Naive thymus-derived CD8-positive, alpha-beta T cell (primary cell): Measurements from ENCODE around the gene PHKB. TPM values are rescaled to one million over a fixed set of nuclear protein-coding genes. Genes with fewer than 3 reads are reported as not detected.

Experiments used
- ATAC-seq, 2 donors: fragments of 150-1000 bp; cut with Tn5 transposase in 1 of 2; sonication (Bioruptor Pico), chemical (Tn5 transposase) in 1 of 2; 1 replicate in 1 of 2; 2 replicates in 1 of 2; pipeline ENCODE4 v1.10.0; 2021; ENCODE audit warnings: mild to moderate bottlenecking in 2 of 2, moderate library complexity in 2 of 2
- POLR2A ChIA-PET: fragments of 350-600 bp; sonication (Branson Sonifier 250); formaldehyde crosslinking; loops from one replicate; lab custom pipeline; 2021; ENCODE audit warnings: antibody characterized with exemption; lab: Charles Lee
- DNase-seq, 10 donors: peaks; one replicate each; pipeline versions ENCODE4 v3.0.0 to v3.0.0-alpha.2; 2020 to 2022
- H3K27ac Mint-ChIP-seq, 10 donors: one replicate each; pipeline ENCODE4 v1.8.0; 2020 to 2022; ENCODE audit warnings: mild to moderate bottlenecking in 10 of 10, mixed read lengths in 10 of 10, moderate library complexity in 4 of 10, inconsistent platforms in 1 of 10
- H3K27me3 Mint-ChIP-seq, 5 donors: one replicate each; pipeline ENCODE4 v1.8.0; 2021 to 2022; ENCODE audit warnings: mixed read lengths in 5 of 5
- H3K36me3 Mint-ChIP-seq, 3 donors: one replicate each; pipeline ENCODE4 v1.8.0; 2020 to 2022; ENCODE audit warnings: mixed read lengths in 3 of 3, mild to moderate bottlenecking in 2 of 3, inconsistent platforms in 1 of 3
- H3K4me1 Mint-ChIP-seq, 4 donors: one replicate each; pipeline ENCODE4 v1.8.0; 2021 to 2022; ENCODE audit warnings: mixed read lengths in 4 of 4
- H3K4me3 Mint-ChIP-seq, 10 donors: one replicate each; pipeline ENCODE4 v1.8.0; 2020 to 2022; ENCODE audit warnings: mild to moderate bottlenecking in 10 of 10, mixed read lengths in 10 of 10, moderate library complexity in 6 of 10, inconsistent platforms in 1 of 10
- H3K9me3 Mint-ChIP-seq, 9 donors: one replicate each; pipeline ENCODE4 v1.8.0; 2020 to 2022; ENCODE audit warnings: mixed read lengths in 9 of 9, mild to moderate bottlenecking in 3 of 9, inconsistent platforms in 1 of 9, moderate library complexity in 1 of 9
- polyA plus RNA-seq, 3 donors: library from polyadenylated mRNA; unstranded; fragments of 300-500 nt; fragmentation: Illumina TruSeq; gene quantifications; one replicate each; pipeline ENCODE4 v1.2.3, GENCODE V29; 2021
- total RNA-seq, 8 experiments: library from RNA in 2 of 8; stranded (reverse) in 2 of 8; gene quantifications; one replicate each; pipeline ENCODE4 v1.2.3 and lab custom pipeline; 2021 to 2026

Gene PHKB
- total and polyA plus RNA-seq, 5 experiments from 2014 or later: 25.1 to 48.6 (median 34.2) TPM

- H3K4me1 Mint-ChIP-seq: peaks cover 8 to 23% (median 20%) of the 10 kb centered on the region in 4 donors
- H3K4me3 Mint-ChIP-seq: no peak overlapping the region
- H3K27ac Mint-ChIP-seq: no peak overlapping the region
- peaks cover 0 to 3% (median 0%) of the 10 kb centered on the region in 9 donors for H3K9me3 Mint-ChIP-seq
- no peak for DNase-seq
- peaks cover 15 to 57% (median 51%) of the 10 kb centered on the region in 3 donors for H3K36me3 Mint-ChIP-seq
- ATAC-seq: no peak
- no peaks in the 10 kb centered on the region for H3K27me3 Mint-ChIP-seq
- POLR2A ChIA-PET: no interaction called here
Observed at GRCh38 chr16:47578573-47578972, 117.4 kb downstream of the PHKB start.

GRCh38 chr16:47581114-47581513, 120.0 kb downstream of the PHKB start:
- Mint-ChIP-seq H3K27ac (no peak overlapping the region), H3K36me3 (peaks cover 10 to 46% (median 44%) of the 10 kb centered on the region in 3 donors), H3K9me3 (peaks cover 0 to 3% (median 0%) of the 10 kb centered on the region in 9 donors), H3K27me3 (no peaks in the 10 kb centered on the region), H3K4me1 (peaks cover 1 to 11% (median 4%) of the 10 kb centered on the region in 4 donors), H3K4me3 (no peak overlapping the region)
- no peak for ATAC-seq
- DNase-seq: no peak
- POLR2A ChIA-PET: no interaction called here

GRCh38 chr16:47584464-47585225, 123.5 kb downstream of the PHKB start:
- Mint-ChIP-seq H3K4me3 (no peak overlapping the region), H3K27me3 (no peaks in the 10 kb centered on the region), H3K27ac (no peak overlapping the region), H3K36me3 (peaks cover 9 to 53% (median 29%) of the 10 kb centered on the region in 3 donors), H3K9me3 (no peaks in the 10 kb centered on the region), H3K4me1 (peaks cover 0 to 1% (median 0%) of the 10 kb centered on the region in 4 donors)
- POLR2A ChIA-PET: no interaction called here
- DNase-seq (no peak), ATAC-seq (no peak)

- H3K4me3 Mint-ChIP-seq: no peak overlapping the region
- H3K4me1 Mint-ChIP-seq: peaks cover 0 to 5% (median 0%) of the 10 kb centered on the region in 4 donors
- POLR2A ChIA-PET: no interaction called here
- H3K9me3 Mint-ChIP-seq: no peaks in the 10 kb centered on the region
- peak overlapping the region in 1 of 10 donors; percentile 17 for H3K27ac Mint-ChIP-seq
- ATAC-seq: no peak
- no peaks in the 10 kb centered on the region for H3K27me3 Mint-ChIP-seq
- H3K36me3 Mint-ChIP-seq: peaks cover 13 to 60% (median 34%) of the 10 kb centered on the region in 3 donors
- no peak for DNase-seq
Observed at GRCh38 chr16:47586121-47586520, 125.0 kb downstream of the PHKB start.

DNA sequence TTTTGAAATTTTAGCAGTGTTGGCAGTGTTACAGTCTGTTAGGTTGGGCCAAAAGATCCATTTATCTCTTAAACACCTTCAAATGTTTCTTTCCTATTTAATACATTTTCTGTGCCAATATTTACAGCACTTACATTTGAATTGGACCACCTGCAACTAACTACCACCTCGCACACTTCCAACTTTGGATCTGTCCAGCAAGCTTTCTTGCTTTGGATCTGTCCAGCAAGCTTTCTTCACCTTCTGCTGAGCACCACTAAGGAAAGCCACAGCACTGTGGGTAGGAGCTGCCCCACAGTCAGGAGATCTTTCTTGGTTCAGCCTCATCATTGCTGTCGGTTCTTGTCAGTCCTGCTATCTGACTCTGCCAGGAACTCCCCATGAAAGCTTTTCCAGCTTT, 129.3 kb downstream of the PHKB start:
- H3K27ac Mint-ChIP-seq: no peak overlapping the region
- no peaks in the 10 kb centered on the region for H3K27me3 Mint-ChIP-seq
- POLR2A ChIA-PET: no interaction called here
- H3K4me3 Mint-ChIP-seq: no peak overlapping the region
- ATAC-seq (no peak), DNase-seq (no peak)
- peaks cover 21 to 61% (median 43%) of the 10 kb centered on the region in 3 donors for H3K36me3 Mint-ChIP-seq
- H3K4me1 Mint-ChIP-seq: peaks cover 0 to 8% (median 5%) of the 10 kb centered on the region in 4 donors
- H3K9me3 Mint-ChIP-seq: no peaks in the 10 kb centered on the region

- H3K9me3 Mint-ChIP-seq: no peaks in the 10 kb centered on the region
- ATAC-seq: no peak
- peaks cover 26 to 67% (median 47%) of the 10 kb centered on the region in 3 donors for H3K36me3 Mint-ChIP-seq
- peak overlapping the region in 3 of 10 donors; percentile 15 to 63 (median 53) for H3K27ac Mint-ChIP-seq
- POLR2A ChIA-PET: no interaction called here
- peak overlapping the region in 2 of 10 donors; percentile 19 to 35 for H3K4me3 Mint-ChIP-seq
- peaks cover 0 to 8% (median 5%) of the 10 kb centered on the region in 4 donors for H3K4me1 Mint-ChIP-seq
- DNase-seq: no peak
- H3K27me3 Mint-ChIP-seq: no peaks in the 10 kb centered on the region
Observed at GRCh38 chr16:47592232-47592631, 131.1 kb downstream of the PHKB start.

DNA sequence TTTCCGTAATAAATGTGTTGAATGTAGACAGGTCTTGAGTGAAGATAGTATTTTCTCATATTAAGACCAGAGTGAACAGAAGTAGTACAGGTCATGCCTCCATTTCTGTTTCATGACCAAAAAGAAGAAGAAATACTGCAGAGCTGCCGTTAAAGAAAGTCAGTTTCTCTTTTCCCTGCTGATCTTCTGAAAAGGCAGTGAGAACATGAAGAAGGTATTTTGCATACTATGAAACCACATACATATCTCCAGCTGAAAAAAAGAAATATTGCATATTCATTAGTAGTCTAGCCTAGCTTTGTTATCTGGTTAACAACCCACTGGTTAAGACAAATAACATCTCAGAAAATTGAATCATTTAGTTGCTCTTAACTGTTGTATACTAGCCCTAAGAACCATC, 138.4 kb downstream of the PHKB start:
- H3K27ac Mint-ChIP-seq: no peak overlapping the region

GRCh38 chr16:47600376-47600775, 139.2 kb downstream of the PHKB start:
- Mint-ChIP-seq H3K27me3 (no peaks in the 10 kb centered on the region), H3K9me3 (no peaks in the 10 kb centered on the region), H3K27ac (no peak overlapping the region), H3K4me1 (peaks cover 4 to 9% (median 6%) of the 10 kb centered on the region in 4 donors), H3K36me3 (peaks cover 12 to 64% (median 45%) of the 10 kb centered on the region in 3 donors), H3K4me3 (no peak overlapping the region)
- DNase-seq (no peak), ATAC-seq (no peak)
- POLR2A ChIA-PET: no interaction called here

More for the DNA sequence above, 138.4 kb downstream of the PHKB start:
- Mint-ChIP-seq H3K9me3 (no peaks in the 10 kb centered on the region), H3K27me3 (no peaks in the 10 kb centered on the region), H3K36me3 (peaks cover 12 to 61% (median 45%) of the 10 kb centered on the region in 3 donors), H3K4me1 (peaks cover 4 to 9% (median 6%) of the 10 kb centered on the region in 4 donors), H3K4me3 (no peak overlapping the region)
- no peak for DNase-seq
- ATAC-seq: no peak
- POLR2A ChIA-PET: no interaction called here

DNA sequence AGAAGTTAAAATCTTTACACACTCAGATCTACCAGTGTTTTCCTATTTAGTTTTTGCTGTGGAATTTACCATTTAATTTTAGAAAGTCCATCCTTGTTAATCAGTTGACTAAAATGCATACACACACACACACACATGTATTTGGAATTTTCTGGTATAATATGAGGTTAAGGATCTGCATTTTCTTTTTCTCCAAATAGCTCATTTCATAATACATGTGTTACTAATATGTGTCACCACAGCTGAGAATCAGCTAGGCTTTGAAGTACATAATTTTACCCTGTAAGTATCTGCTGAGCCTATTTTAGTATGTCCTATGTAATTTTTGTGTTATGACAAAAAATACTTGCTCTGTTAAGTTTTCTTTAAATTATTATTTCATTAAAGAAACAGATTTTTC, 143.2 kb downstream of the PHKB start:
- Mint-ChIP-seq H3K4me1 (peaks cover 4 to 9% (median 6%) of the 10 kb centered on the region in 4 donors), H3K27ac (no peak overlapping the region), H3K4me3 (no peak overlapping the region), H3K27me3 (no peaks in the 10 kb centered on the region), H3K36me3 (peaks cover 25 to 68% (median 52%) of the 10 kb centered on the region in 3 donors), H3K9me3 (peaks cover 0 to 26% (median 5%) of the 10 kb centered on the region in 9 donors)
- no peak for ATAC-seq
- POLR2A ChIA-PET: no interaction called here
- DNase-seq: no peak

GRCh38 chr16:47611042-47611441, 149.9 kb downstream of the PHKB start:
- ATAC-seq (no peak), DNase-seq (no peak)
- Mint-ChIP-seq H3K4me1 (peaks cover 0 to 15% (median 0%) of the 10 kb centered on the region in 4 donors), H3K4me3 (no peak overlapping the region), H3K27me3 (no peaks in the 10 kb centered on the region), H3K27ac (no peak overlapping the region), H3K36me3 (peaks cover 40 to 80% (median 79%) of the 10 kb centered on the region in 3 donors), H3K9me3 (peaks cover 0 to 26% (median 10%) of the 10 kb centered on the region in 9 donors)
- POLR2A ChIA-PET: no interaction called here

DNA sequence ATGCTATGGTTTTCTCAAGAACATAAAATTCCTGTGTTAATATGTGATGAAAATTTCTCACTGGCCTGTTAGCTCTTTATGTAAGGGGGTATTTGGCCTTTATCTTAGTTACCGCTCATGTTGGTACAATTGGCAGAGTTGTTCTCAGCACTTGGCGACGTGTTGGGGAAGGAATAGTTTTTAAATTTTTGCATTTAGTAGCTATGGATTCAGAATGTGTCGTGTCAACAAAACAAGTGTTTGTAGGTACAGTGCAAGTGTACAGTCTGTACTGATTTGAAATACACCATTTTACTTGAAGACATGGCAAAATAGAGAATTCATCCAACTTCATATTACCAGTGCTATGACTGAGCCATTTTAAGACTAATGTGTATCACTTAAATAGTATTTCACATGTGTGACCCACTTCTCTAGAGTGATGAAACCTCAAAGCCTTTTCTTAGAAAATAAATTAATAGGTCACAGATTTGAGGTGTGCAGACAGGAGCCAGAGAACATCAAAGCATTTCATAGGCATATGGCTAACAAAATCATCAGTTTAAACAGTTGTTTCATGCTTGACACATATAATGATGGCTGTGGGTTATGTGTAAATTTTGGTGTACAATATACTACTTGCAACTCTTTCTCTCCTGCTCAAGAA, 150.8 kb downstream of the PHKB start:
- Mint-ChIP-seq H3K4me1 (peaks cover 0 to 15% (median 0%) of the 10 kb centered on the region in 4 donors), H3K4me3 (no peak overlapping the region), H3K36me3 (peaks cover 34 to 72% (median 72%) of the 10 kb centered on the region in 3 donors), H3K27ac (no peak overlapping the region), H3K9me3 (peaks cover 0 to 22% (median 8%) of the 10 kb centered on the region in 9 donors), H3K27me3 (no peaks in the 10 kb centered on the region)
- POLR2A ChIA-PET: no interaction called here
- DNase-seq (no peak), ATAC-seq (no peak)

GRCh38 chr16:47612711-47613110, 151.6 kb downstream of the PHKB start:
- no peak overlapping the region for H3K27ac Mint-ChIP-seq
- H3K4me1 Mint-ChIP-seq: peaks cover 0 to 15% (median under 1%) of the 10 kb centered on the region in 4 donors
- H3K9me3 Mint-ChIP-seq: peaks cover 0 to 15% (median 6%) of the 10 kb centered on the region in 9 donors
- DNase-seq (no peak), ATAC-seq (no peak)
- no peaks in the 10 kb centered on the region for H3K27me3 Mint-ChIP-seq
- no peak overlapping the region for H3K4me3 Mint-ChIP-seq
- POLR2A ChIA-PET: no interaction called here
- peaks cover 27 to 71% (median 67%) of the 10 kb centered on the region in 3 donors for H3K36me3 Mint-ChIP-seq

DNA sequence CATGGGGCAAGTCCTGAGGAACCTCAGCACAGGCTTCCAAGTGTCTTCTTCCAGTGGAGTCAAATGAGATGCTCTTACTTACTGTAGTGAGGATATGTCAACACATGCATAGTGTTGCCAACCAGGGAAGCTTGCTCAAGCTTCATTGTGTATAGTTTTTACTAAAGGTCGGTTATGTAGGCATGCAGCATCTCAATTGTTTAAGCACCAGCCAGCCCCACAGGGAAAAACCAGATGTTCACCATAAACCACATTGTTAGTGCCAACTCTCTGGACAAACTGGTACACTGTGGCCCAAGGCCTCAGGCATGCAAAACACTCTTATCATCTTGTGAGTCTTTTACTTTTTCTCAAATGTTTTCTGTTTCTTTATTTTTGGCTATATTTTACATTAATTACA, 152.1 kb downstream of the PHKB start:
- Mint-ChIP-seq H3K27ac (no peak overlapping the region), H3K4me3 (no peak overlapping the region), H3K4me1 (peaks cover 0 to 15% (median under 1%) of the 10 kb centered on the region in 4 donors), H3K27me3 (no peaks in the 10 kb centered on the region), H3K9me3 (peaks cover 0 to 9% (median 5%) of the 10 kb centered on the region in 9 donors), H3K36me3 (peaks cover 22 to 68% (median 63%) of the 10 kb centered on the region in 3 donors)
- DNase-seq (no peak), ATAC-seq (no peak)
- POLR2A ChIA-PET: no interaction called here
